TTC549 (cell line): ENCODE results near the gene KDM3A.

ENCODE experiments used
- FAIRE-seq: peaks from 2 replicates; lab custom pipeline; 2012; peaks lifted over from hg19 to GRCh38; lab: Jason Lieb, UNC

The KDM3A gene

GRCh38 chr2:86518481-86518880 lies 77.3 kb downstream of the KDM3A start:
- FAIRE-seq = no peak

- peak; percentile 40 for FAIRE-seq
These were observed 78.2 kb downstream of the KDM3A start for GRCh38 chr2:86519349-86519748.

- no peak for FAIRE-seq
These were observed 79.0 kb downstream of the KDM3A start for GRCh38 chr2:86520153-86520552.

- no peak for FAIRE-seq
These were observed 80.8 kb downstream of the KDM3A start for GRCh38 chr2:86521922-86522321.

GRCh38 chr2:86522711-86523110 lies 81.5 kb downstream of the KDM3A start:
- no peak for FAIRE-seq

- no peak for FAIRE-seq
These were observed 82.3 kb downstream of the KDM3A start for GRCh38 chr2:86523491-86523890.

- no peak for FAIRE-seq
These were observed 84.5 kb downstream of the KDM3A start for GRCh38 chr2:86525421-86526340.

GRCh38 chr2:86533589-86533988 lies 92.4 kb downstream of the KDM3A start:
- FAIRE-seq = no peak

GRCh38 chr2:86541334-86541733 lies 100.2 kb downstream of the KDM3A start:
- no peak for FAIRE-seq
